ENCODE data around the gene CHD6. TPM values are rescaled to one million over a fixed set of nuclear protein-coding genes. Genes with fewer than 3 reads are reported as not detected.

Gene CHD6
- total RNA-seq, 4 donors from 2014 or later = 32.5 to 37.7 (median 35.0) TPM

DNA sequence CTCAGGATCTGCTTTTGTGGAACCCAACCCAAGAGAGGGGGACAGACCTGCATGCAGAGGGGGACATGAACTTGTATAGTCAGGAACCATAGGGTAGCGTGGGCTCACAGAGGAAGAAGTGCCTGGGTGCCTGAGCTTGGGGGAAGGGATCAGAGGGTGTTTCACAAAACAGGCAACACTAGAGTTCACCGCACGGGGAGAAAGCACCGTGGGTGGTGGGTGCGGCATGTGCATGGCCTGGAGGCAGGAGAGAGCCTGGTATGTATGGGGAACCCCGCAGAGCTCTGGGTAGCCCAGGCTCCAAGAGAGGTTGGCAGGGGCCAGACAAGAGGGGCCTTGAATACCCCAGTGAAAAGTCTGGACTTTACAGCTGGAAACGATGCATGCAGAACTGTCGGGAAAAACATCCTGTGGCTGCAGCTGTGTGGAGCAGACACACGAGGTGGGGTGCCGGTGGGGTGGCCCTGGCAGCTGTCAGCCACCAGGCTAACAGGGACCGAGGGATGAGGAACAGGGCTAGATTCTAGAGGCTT lies 244.9 kb downstream of the CHD6 start:
- H3K4me3 ChIP-seq = no peak overlapping the region
- TF ChIP-seq, protein P1, sequence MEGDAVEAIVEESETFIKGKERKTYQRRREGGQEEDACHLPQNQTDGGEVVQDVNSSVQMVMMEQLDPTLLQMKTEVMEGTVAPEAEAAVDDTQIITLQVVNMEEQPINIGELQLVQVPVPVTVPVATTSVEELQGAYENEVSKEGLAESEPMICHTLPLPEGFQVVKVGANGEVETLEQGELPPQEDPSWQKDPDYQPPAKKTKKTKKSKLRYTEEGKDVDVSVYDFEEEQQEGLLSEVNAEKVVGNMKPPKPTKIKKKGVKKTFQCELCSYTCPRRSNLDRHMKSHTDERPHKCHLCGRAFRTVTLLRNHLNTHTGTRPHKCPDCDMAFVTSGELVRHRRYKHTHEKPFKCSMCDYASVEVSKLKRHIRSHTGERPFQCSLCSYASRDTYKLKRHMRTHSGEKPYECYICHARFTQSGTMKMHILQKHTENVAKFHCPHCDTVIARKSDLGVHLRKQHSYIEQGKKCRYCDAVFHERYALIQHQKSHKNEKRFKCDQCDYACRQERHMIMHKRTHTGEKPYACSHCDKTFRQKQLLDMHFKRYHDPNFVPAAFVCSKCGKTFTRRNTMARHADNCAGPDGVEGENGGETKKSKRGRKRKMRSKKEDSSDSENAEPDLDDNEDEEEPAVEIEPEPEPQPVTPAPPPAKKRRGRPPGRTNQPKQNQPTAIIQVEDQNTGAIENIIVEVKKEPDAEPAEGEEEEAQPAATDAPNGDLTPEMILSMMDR (IDR thresholded peaks at IDR 0.05) = no peak
- TF ChIP-seq POLR2A (IDR thresholded peaks at IDR 0.05; ENCODE audit: low read depth) (no peak), POLR2AphosphoS5 (IDR thresholded peaks at IDR 0.05) (no peak), EP300 (IDR thresholded peaks at IDR 0.05) (no peak)
- H3K36me3 ChIP-seq = no peaks in the 10 kb centered on the region
- no peaks in the 10 kb centered on the region for H3K4me1 ChIP-seq
- WGBS = 73% methylated on average over 11 of the region's 11 CpGs
- intact Hi-C loops (cut with DNase I) = no loop called here
- no peak for DNase-seq (ENCODE audit: extremely low spot score)
- peaks cover 0 to 19% (median 0%) of the 10 kb centered on the region in 4 donors for H3K27me3 ChIP-seq
- H3K9me3 ChIP-seq = peaks cover 0 to 9% (median 0%) of the 10 kb centered on the region in 4 donors
- H3K27ac ChIP-seq (replicated peaks in 1 of 4) = no peak overlapping the region

DNA sequence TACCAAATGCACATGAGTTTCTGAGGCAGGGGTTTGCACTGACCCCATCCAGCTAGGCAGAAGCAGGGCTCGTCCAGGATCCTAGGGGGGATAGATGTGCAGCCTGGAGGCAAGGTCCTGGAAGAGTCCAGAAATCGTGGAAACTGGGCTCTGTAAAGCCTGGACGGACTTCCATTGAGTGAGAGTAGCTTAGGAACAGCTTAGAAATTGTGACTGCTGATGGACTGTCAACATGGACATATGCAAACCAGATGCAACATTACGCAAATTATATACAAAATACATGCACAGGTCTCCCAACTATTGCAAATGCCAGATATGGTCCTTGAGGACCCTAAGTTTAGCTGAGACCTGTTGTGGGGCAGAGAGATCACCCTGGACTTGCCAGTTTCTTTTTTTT lies 246.8 kb downstream of the CHD6 start:
- no peak overlapping the region for H3K4me3 ChIP-seq
- H3K4me1 ChIP-seq = peaks cover 0 to 8% (median 7%) of the 10 kb centered on the region in 4 donors
- peaks cover 0 to 9% (median 0%) of the 10 kb centered on the region in 4 donors for H3K9me3 ChIP-seq
- H3K27ac ChIP-seq (replicated peaks in 1 of 4) = no peak overlapping the region
- TF ChIP-seq POLR2AphosphoS5 (IDR thresholded peaks at IDR 0.05) (no peak), POLR2A (IDR thresholded peaks at IDR 0.05; ENCODE audit: low read depth) (no peak), EP300 (IDR thresholded peaks at IDR 0.05) (no peak)
- TF ChIP-seq, protein P1 (IDR thresholded peaks at IDR 0.05) = no peak
- no peak for DNase-seq (ENCODE audit: extremely low spot score)
- WGBS = 90% methylated on average over 4 of the region's 4 CpGs
- intact Hi-C loops (cut with DNase I) = no loop called here
- H3K36me3 ChIP-seq = no peaks in the 10 kb centered on the region
- peaks cover 0 to 37% (median 6%) of the 10 kb centered on the region in 4 donors for H3K27me3 ChIP-seq

DNA sequence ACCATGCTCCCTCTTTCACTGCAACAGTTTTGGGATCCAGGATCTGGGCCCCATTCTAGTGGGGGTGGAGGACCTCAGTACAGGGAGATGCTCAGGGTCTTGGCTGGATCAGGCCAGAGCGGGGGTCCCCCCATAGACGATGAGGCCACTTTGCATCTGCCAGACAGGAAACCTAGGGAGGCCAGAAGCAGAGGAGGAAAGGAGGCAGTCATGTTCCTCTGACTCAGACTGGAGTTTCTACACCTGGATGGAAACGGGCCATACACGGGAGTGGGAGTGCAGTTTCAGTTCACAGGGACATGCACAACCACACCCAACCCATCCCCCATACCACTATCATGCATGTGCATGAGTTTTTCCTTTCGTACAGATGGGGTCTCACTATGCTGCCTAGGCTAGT lies 248.0 kb downstream of the CHD6 start:
- Histone ChIP-seq H3K36me3 (no peaks in the 10 kb centered on the region), H3K27ac (replicated peaks in 1 of 4) (no peak overlapping the region), H3K9me3 (peaks cover 0 to 9% (median 0%) of the 10 kb centered on the region in 4 donors), H3K4me3 (no peak overlapping the region), H3K4me1 (peaks cover 5 to 20% (median 15%) of the 10 kb centered on the region in 4 donors), H3K27me3 (peaks cover 0 to 46% (median 14%) of the 10 kb centered on the region in 4 donors)
- 85% methylated on average over 4 of the region's 5 CpGs for WGBS
- intact Hi-C loops (cut with DNase I) = no loop called here
- TF ChIP-seq POLR2AphosphoS5 (IDR thresholded peaks at IDR 0.05) (no peak), POLR2A (IDR thresholded peaks at IDR 0.05; ENCODE audit: low read depth) (no peak), EP300 (IDR thresholded peaks at IDR 0.05) (no peak)
- TF ChIP-seq, protein P1 (IDR thresholded peaks at IDR 0.05) = no peak
- DNase-seq (ENCODE audit: extremely low spot score) = no peak

DNA sequence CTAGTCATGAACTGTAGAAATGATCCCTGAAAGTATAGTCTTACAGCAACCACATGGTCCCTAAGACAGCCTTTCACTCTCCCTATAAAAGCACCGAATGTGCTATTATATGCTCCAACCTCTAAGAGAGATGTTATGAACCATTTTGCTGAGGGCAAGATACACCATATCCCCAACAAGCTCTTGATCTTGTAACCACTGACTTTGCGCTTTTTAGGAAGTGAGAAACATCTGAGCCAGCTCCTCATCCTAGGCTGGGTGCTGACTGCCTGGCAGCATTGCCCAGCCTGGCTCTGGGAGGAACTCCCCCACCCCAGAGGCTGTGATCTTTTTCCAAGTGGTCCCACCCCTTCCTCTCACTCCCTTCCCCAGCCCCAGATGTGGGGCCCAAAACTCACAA lies 248.5 kb downstream of the CHD6 start:
- WGBS = 79% methylated on average over 2 of the region's 2 CpGs

More for the DNA sequence above, 248.5 kb downstream of the CHD6 start:
- Histone ChIP-seq H3K27me3 (peaks cover 0 to 51% (median 16%) of the 10 kb centered on the region in 4 donors), H3K4me3 (no peak overlapping the region), H3K4me1 (peaks cover 5 to 20% (median 16%) of the 10 kb centered on the region in 4 donors), H3K27ac (replicated peaks in 1 of 4) (no peak overlapping the region), H3K36me3 (no peaks in the 10 kb centered on the region), H3K9me3 (peaks cover 0 to 9% (median 0%) of the 10 kb centered on the region in 4 donors)
- TF ChIP-seq, protein P1 (IDR thresholded peaks at IDR 0.05) = no peak
- TF ChIP-seq POLR2AphosphoS5 (IDR thresholded peaks at IDR 0.05) = no peak
- no peak for TF ChIP-seq POLR2A (IDR thresholded peaks at IDR 0.05; ENCODE audit: low read depth)
- TF ChIP-seq EP300 (IDR thresholded peaks at IDR 0.05) = no peak
- intact Hi-C loops (cut with DNase I) = no loop called here
- no peak for DNase-seq (ENCODE audit: extremely low spot score)

Data from esophagus muscularis mucosa (tissue), 4 donors.